Tibial nerve (tissue), 4 donors: ENCODE results near the gene EML6. TPM values are rescaled to one million over a fixed set of nuclear protein-coding genes. Genes with fewer than 3 reads are reported as not detected.

Experiments used
- DNase-seq, 2 donors: peaks; one replicate each; pipeline ENCODE4 v3.0.0-alpha.2; 2019; ENCODE audit warnings: low spot score in 2 of 2
- H3K27ac ChIP-seq, 4 donors: fragments of 200-600 bp; sonication (generic) in 3 of 4; one replicate each; pipeline ENCODE4 v1.5.1; 2017 to 2019; ENCODE audit warnings: mild to moderate bottlenecking in 1 of 4
- H3K27me3 ChIP-seq, 2 donors: fragments of 200-600 bp; sonication (generic) in 1 of 2; one replicate each; pipeline versions ENCODE4 v1.5.1 to v1.6.0; 2017 to 2019
- H3K36me3 ChIP-seq, 3 donors: fragments of 200-600 bp; sonication (generic); one replicate each; pipeline ENCODE4 v1.5.1; 2018 to 2019
- H3K4me1 ChIP-seq, 4 donors: fragments of 200-600 bp; sonication (generic) in 3 of 4; one replicate each; pipeline ENCODE4 v1.5.1; 2017 to 2019
- H3K4me3 ChIP-seq, 4 donors: fragments of 200-600 bp; sonication (generic) in 3 of 4; one replicate each; pipeline ENCODE4 v1.5.1; 2017 to 2019; ENCODE audit warnings: mild to moderate bottlenecking in 1 of 4, moderate library complexity in 1 of 4
- H3K9me3 ChIP-seq, 4 donors: fragments of 200-600 bp; sonication (generic) in 3 of 4; one replicate each; pipeline ENCODE4 v1.5.1; 2017 to 2019
- EP300 ChIP-seq, 2 donors: sonication (generic); formaldehyde crosslinking; IDR thresholded peaks; one replicate each; pipeline ENCODE4 v1.6.1; 2017; ENCODE audit warnings: antibody characterized with exemption in 2 of 2, mild to moderate bottlenecking in 1 of 2
- POLR2A ChIP-seq, 2 donors: fragments of 450-650 bp; IDR thresholded peaks; one replicate each; pipeline ENCODE4 v1.6.1; 2017; ENCODE audit warnings: antibody characterized with exemption in 2 of 2, mild to moderate bottlenecking in 2 of 2, moderate library complexity in 2 of 2
- WGBS, 2 donors: methylation state at CpG; one replicate each; pipeline ENCODE4 v1.1.5; 2018; 5-methylcytosine and 5-hydroxymethylcytosine counted together
- total RNA-seq, 4 donors: library from RNA; depleted of rRNA; stranded (reverse); fragments of >200 nt; gene quantifications; one replicate each; pipeline ENCODE4 v1.1.0, GENCODE V29; 2016
- TF ChIP-seq, protein P1 (sequence below), 5 experiments: fragments of 200-600 bp in 3 of 5; fragments of 450-650 bp in 2 of 5; sonication (generic) in 3 of 5; IDR thresholded peaks; one replicate each; pipeline ENCODE4 v1.5.1; 2016 to 2019; ENCODE audit warnings: antibody characterized with exemption in 5 of 5, mild to moderate bottlenecking in 3 of 5, moderate library complexity in 2 of 5

The EML6 gene
- total RNA-seq, 4 donors from 2014 or later = 0.60 to 18.0 (median 0.93) TPM

DNA sequence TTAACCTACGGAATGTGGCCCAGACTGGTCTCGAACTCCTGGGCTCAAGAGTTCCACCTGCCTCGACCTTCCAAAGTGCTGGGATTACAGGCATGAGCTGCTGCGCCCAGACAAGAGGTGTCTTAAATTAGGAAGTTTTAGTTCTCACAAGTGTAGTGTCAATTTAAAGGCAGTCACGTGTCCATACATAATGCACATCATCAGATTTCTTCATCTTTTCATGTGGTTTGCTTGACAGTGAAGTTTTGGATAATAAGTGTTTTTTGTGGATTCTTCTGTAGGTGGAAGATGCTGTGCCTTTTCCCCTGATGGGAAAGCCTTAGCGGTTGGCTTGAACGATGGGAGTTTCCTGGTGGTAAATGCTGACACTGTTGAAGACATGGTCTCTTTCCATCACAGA, 179.3 kb downstream of the EML6 start:
- no peaks in the 10 kb centered on the region for H3K36me3 ChIP-seq
- H3K4me1 ChIP-seq = peaks cover 0 to 3% (median 0%) of the 10 kb centered on the region in 4 donors
- TF ChIP-seq, protein P1, sequence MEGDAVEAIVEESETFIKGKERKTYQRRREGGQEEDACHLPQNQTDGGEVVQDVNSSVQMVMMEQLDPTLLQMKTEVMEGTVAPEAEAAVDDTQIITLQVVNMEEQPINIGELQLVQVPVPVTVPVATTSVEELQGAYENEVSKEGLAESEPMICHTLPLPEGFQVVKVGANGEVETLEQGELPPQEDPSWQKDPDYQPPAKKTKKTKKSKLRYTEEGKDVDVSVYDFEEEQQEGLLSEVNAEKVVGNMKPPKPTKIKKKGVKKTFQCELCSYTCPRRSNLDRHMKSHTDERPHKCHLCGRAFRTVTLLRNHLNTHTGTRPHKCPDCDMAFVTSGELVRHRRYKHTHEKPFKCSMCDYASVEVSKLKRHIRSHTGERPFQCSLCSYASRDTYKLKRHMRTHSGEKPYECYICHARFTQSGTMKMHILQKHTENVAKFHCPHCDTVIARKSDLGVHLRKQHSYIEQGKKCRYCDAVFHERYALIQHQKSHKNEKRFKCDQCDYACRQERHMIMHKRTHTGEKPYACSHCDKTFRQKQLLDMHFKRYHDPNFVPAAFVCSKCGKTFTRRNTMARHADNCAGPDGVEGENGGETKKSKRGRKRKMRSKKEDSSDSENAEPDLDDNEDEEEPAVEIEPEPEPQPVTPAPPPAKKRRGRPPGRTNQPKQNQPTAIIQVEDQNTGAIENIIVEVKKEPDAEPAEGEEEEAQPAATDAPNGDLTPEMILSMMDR (IDR thresholded peaks at IDR 0.05) = no peak
- TF ChIP-seq EP300 (IDR thresholded peaks at IDR 0.05) (no peak), POLR2A (IDR thresholded peaks at IDR 0.05) (no peak)
- no peaks in the 10 kb centered on the region for H3K9me3 ChIP-seq
- no peak overlapping the region for H3K27ac ChIP-seq
- no peaks in the 10 kb centered on the region for H3K27me3 ChIP-seq
- WGBS, 2 donors = 93 to 94% methylated on average over 7 of the region's 7 CpGs
- H3K4me3 ChIP-seq = no peak overlapping the region
- no peak for DNase-seq

GRCh38 chr2:54903736-54904554, 180.5 kb downstream of the EML6 start:
- Histone ChIP-seq H3K27ac (no peak overlapping the region), H3K4me1 (peaks cover 0 to 3% (median 0%) of the 10 kb centered on the region in 4 donors), H3K36me3 (no peaks in the 10 kb centered on the region), H3K9me3 (no peaks in the 10 kb centered on the region), H3K4me3 (no peak overlapping the region), H3K27me3 (no peaks in the 10 kb centered on the region)
- WGBS, 2 donors = 62% methylated on average over 9 of the region's 9 CpGs
- TF ChIP-seq, protein P1 (IDR thresholded peaks at IDR 0.05) = no peak
- TF ChIP-seq POLR2A (IDR thresholded peaks at IDR 0.05) = no peak
- TF ChIP-seq EP300 (IDR thresholded peaks at IDR 0.05) = no peak
- DNase-seq = no peak

DNA sequence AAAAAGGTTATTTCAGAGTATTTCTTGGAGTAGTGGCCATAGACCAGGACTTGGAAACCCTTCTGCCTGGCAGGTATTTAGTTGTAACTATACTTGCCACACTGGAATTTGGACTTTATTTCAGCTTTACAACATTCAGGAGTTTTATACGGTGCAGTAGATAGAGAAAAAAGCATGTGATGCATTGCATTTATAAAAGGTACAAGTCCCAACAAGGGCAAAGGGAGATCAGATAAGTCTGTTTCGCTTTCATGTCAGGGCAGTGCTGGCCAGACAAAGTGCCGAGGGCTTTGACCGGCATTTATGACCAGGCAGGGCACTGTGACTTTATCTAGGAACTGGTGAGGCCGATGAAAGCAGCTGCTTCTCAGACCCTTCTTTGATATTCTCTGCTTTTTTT, 181.4 kb downstream of the EML6 start:
- TF ChIP-seq EP300 (IDR thresholded peaks at IDR 0.05) = no peak
- TF ChIP-seq, protein P1 (IDR thresholded peaks at IDR 0.05) = no peak
- no peak for TF ChIP-seq POLR2A (IDR thresholded peaks at IDR 0.05)
- Histone ChIP-seq H3K27ac (no peak overlapping the region), H3K4me1 (peaks cover 0 to 3% (median 0%) of the 10 kb centered on the region in 4 donors), H3K27me3 (no peaks in the 10 kb centered on the region), H3K36me3 (no peaks in the 10 kb centered on the region), H3K4me3 (no peak overlapping the region), H3K9me3 (no peaks in the 10 kb centered on the region)
- no peak for DNase-seq
- WGBS, 2 donors = 67 to 68% methylated on average over 5 of the region's 5 CpGs

DNA sequence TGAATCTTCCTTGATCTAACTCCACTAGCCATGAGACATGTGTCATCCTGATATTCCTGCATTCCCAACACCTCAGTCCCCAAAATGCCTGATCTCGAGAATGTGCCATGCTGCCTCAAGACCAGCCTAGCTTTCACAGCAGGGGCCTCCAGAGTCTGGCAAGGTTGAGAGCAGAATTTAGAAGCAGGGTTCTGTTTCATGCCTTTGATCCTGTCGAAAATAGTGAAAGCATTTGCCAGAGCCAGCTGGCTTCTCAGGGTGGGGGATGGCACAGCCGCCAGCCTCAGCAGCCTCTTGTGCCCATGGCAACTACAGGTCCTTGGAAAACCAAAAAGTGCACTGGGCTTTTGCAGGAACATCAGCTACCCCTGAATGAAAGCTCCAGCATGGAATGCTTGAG, 183.3 kb downstream of the EML6 start:
- H3K4me3 ChIP-seq = no peak overlapping the region
- no peaks in the 10 kb centered on the region for H3K36me3 ChIP-seq
- no peak for DNase-seq
- 63 to 78% methylated on average over 3 of the region's 3 CpGs for WGBS, 2 donors
- no peaks in the 10 kb centered on the region for H3K27me3 ChIP-seq
- TF ChIP-seq POLR2A (IDR thresholded peaks at IDR 0.05) = no peak
- TF ChIP-seq, protein P1 (IDR thresholded peaks at IDR 0.05) = no peak
- TF ChIP-seq EP300 (IDR thresholded peaks at IDR 0.05) = no peak
- no peaks in the 10 kb centered on the region for H3K9me3 ChIP-seq
- no peaks in the 10 kb centered on the region for H3K4me1 ChIP-seq
- no peak overlapping the region for H3K27ac ChIP-seq

DNA sequence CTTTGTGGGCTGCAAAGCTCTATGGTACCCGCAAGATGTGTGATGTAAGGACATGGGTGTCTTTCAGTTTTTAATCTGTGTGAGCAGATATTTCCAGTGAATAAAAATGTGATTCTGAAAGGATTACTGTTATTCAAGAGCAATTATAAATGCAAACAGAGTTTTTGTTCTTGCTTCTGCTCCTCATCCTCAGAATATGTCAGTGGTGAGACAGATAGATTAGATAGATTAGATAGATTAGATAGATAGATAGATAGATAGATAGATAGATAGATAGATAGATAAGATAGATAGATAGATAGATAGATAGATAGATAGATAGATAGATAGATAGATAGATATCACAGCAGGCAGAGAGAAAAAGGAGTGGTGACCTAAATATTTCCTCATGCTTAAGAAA, 184.2 kb downstream of the EML6 start:
- no peaks in the 10 kb centered on the region for H3K9me3 ChIP-seq
- H3K27ac ChIP-seq = no peak overlapping the region
- no peaks in the 10 kb centered on the region for H3K4me1 ChIP-seq
- H3K36me3 ChIP-seq = no peaks in the 10 kb centered on the region
- TF ChIP-seq, protein P1 (IDR thresholded peaks at IDR 0.05) = no peak
- TF ChIP-seq EP300 (IDR thresholded peaks at IDR 0.05) (no peak), POLR2A (IDR thresholded peaks at IDR 0.05) (no peak)
- no peak for DNase-seq
- H3K4me3 ChIP-seq = no peak overlapping the region
- WGBS, 2 donors = 96 to 97% methylated on average over 1 of the region's 1 CpG
- no peaks in the 10 kb centered on the region for H3K27me3 ChIP-seq
